Measurements from ENCODE around the gene ERCC3.

DNA sequence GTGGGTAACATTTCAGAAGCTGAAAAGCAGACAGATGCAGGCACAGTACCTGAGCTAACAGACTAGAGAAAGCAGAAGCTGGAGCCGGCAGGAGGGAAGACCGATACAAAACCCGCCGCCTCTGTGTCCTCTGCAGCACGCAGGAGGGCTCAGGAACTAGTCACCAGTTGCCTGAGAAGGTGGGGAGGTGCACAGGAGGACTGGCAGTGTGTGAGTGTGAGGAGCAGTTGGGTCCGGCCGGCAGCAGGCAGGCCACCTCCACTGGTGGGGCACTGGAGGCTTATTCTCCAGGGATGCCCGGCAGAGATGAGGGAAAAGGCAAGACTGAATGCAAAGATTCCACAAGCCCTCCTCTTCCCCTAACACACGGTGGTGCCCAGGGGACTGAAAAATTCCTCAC, 18.2 kb downstream of the ERCC3 start:
- no peak for TF ChIP-seq GATA2 (IDR thresholded peaks at IDR 0.05; ENCODE audit: low read depth, low read length)
- TF ChIP-seq GATA3 (IDR thresholded peaks at IDR 0.05; ENCODE audit: low read depth, low read length), result no peak

All from SH-SY5Y (cell line).